SW480 (cell line): ENCODE measurements around the gene EXT2.

ENCODE experiments used
- DNase-seq: peaks from one replicate; pipeline ENCODE4 v3.0.0-alpha.2; 2016; ENCODE audit warnings: low spot score

Gene EXT2

GRCh38 chr11:44085330-44085729 lies 10.1 kb upstream of the EXT2 start:
- no peak for DNase-seq

DNA sequence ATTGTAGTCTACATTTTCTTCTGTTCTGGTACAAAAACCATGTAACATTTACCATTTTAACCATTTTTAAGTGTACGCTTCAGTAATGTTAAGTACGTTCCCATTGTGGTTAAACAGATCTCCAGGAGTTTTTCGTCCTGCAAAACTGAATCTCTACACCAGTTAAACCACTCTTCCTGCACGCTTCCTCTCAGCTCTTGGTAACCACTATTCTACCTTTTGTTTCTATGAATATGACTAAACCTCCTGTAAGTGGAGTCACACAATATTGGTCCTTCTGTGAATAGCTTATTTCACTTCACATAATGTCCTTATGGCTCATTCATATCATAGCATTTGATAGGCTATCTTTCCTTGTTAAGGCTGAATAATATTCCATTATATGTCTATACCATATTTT lies 7.1 kb upstream of the EXT2 start:
- no peak for DNase-seq

DNA sequence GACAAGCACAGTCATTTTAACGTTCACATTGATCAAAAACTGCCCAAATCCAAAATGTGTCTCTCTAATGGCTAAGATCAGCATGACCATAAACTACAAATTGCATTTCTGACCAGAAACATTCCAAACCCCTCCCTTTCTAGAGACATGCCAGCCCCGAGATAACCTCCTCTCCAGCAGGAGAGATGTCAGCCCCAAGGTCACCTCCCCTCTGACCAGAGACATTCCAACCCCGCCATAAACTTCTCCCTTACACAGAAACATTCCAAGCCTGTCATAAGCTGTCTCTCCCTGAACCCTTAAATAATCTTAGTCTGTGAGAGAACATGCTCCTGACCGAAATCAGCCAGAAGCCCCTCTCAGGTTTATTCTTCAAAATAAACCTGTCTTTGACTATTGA lies 6.6 kb upstream of the EXT2 start:
- DNase-seq, result no peak

DNA sequence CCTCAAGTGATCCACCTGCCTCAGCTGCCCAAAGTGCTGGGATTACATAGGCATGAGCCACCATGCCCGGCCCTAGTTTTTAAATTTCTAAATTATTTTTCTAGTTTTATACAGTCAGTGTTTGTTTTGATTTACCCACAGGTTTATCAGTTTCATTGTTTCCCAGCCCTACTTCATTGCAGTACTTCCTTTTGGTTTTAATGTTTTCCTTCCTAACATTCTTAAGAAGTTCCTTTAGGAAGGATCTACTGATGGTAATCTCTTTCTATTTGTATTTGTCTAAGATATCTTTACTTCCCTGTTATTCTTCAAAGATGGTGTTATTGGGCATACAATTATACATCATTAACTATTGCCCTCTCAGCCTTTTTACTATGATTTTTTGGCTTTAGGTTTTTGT lies 4.9 kb upstream of the EXT2 start:
- DNase-seq, result no peak

GRCh38 chr11:44094260-44094868 lies 1.1 kb upstream of the EXT2 start:
- peak; percentile 82 for DNase-seq

- DNase-seq, result peak; percentile 25
These were observed 1.1 kb downstream of the EXT2 start for GRCh38 chr11:44096360-44097185.

DNA sequence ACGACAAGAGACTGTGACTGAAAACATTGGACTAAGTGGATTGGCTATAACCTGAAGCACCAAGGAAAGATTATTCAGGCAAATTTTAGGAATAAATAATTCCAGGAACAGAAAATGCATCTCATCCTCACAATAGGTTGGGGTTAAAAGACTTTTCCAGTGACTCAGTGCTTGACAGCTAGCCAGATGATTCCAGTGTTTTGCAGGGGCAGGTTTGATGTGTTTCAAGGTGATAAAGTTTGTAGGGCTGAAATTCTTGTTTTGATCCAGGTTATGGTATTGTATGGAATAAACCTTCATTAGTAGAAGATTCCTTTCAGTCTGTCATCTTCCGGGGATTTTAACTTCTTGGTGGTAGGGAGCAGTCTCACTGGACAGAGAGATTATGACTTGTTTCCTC lies 2.3 kb downstream of the EXT2 start:
- no peak for DNase-seq

DNA sequence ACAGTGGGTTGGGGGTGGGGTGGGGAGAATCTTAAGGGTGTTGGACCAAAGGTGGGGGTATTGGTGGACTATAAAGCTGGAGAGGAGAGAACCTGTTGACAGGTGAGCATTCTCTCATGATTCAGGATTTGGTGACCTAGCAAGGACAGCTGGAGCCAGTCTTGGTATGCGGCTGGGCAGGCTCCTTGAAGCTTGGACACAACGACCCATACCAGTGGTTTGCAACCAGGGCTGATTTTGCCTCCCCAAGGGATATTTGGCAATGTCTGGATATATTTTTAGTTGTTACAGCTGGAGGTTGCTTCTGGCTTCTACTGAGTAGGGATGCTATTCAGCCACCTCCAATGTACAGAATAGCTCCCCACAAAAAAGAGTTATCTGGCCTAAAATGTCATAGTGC lies 5.6 kb downstream of the EXT2 start:
- DNase-seq, result no peak

DNA sequence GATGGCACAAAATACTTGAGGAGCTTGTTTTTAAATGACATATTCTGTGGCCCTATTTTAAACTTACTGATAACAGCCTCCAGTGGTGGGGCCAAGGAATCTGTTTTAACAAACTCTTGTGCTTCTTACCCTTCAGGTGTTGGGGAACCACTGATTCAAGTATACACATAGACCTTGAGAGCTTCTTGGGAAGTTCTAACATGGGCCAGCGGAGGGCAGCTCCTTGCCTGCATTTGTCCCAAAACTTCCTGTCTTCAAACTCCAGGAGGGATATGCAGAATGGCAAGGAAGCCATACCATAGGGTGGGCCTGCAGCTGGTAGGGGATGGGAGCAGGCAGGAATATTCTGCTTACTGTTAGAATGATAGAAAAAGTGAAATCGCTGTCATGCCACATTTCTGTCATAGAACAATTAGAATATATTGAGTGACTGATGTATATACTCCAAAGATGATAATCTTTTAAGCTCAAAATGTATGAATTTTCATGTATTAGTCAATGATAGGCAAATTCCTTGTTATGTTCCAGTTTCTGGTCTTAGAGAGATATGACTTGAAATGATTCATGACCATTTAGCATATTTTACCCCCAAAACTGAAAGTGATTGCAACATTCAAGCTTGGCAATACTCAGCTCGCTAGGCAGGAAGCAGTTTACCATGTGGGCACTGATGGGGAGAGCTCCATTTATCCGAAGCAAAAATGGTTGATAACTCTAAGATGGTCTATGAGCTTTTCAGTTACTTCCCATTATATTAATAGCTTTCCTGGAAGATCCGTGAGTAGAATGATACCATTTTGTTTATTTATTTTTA lies 9.2 kb downstream of the EXT2 start:
- DNase-seq, result no peak

DNA sequence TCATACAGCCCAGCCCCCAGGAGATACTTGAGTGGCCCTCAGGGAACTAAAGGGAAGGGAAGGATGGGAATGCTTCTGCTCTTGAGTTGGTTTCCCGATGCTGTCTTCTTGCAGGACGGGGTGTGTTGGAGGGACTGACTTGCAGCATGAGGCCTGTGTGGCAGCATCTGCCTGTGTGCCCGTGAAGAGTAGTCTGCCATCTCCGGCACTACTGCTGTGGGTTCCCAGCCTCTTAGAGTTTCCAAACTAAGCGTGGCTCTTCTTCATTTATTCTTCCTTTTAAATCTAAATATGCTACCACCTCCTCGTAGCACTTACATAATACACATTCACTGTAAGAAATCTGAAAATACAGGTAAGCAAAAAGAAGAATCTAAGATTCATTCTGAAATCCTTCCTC lies 12.8 kb downstream of the EXT2 start:
- no peak for DNase-seq

GRCh38 chr11:44110231-44110679 lies 14.8 kb downstream of the EXT2 start:
- DNase-seq, result peak; percentile 36

- DNase-seq, result no peak
These were observed 16.8 kb downstream of the EXT2 start for GRCh38 chr11:44112091-44112821.

GRCh38 chr11:44113018-44113417 lies 17.5 kb downstream of the EXT2 start:
- no peak for DNase-seq

DNA sequence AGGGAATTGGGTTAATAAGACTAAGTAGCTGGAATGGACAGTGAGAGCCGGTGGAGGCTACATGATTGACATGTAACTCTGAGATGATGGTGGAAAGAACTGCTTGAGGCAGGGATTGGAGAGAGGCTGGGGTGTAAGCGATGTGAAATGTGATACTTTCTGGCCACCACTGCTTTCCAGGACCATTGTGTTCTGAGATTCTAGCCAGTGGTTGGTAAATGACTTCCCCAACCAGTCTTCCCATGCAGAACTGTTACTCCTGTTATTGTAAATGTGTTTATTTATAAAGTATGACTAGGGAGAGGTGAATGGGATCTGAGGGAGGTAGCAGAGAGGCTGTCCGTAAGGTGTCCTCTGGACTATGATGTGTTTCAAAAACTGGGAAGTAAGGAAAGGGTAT lies 18.1 kb downstream of the EXT2 start:
- no peak for DNase-seq

DNA sequence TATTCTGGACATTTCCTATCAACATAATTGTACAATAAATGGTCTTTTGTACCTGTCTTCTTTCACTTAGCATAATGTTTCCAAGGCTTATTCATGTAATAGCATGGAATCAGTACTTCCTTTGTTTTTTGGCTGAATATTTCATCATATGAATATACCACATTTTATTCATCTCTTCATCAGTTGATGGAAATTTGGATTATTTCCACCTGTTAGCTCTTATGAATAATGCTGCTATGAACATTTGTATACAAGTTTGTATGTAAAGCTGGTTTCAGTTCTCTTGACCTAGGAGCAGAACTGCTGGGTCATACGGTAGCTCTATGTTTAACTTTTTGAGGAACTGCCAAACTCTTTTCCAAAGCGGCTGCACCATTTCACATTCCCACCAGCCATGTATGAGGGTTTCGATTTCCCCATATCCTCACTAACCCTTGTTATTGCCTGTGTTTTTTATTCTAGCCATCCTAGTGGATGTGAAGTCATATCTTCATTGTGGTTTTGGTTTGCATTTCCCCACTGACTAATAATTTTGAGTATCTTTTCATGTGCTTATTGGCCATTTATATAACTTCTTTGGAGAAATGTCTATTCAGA lies 20.9 kb downstream of the EXT2 start:
- no peak for DNase-seq

GRCh38 chr11:44120169-44120568 lies 24.7 kb downstream of the EXT2 start:
- no peak for DNase-seq

GRCh38 chr11:44125598-44125997 lies 30.1 kb downstream of the EXT2 start:
- no peak for DNase-seq

DNA sequence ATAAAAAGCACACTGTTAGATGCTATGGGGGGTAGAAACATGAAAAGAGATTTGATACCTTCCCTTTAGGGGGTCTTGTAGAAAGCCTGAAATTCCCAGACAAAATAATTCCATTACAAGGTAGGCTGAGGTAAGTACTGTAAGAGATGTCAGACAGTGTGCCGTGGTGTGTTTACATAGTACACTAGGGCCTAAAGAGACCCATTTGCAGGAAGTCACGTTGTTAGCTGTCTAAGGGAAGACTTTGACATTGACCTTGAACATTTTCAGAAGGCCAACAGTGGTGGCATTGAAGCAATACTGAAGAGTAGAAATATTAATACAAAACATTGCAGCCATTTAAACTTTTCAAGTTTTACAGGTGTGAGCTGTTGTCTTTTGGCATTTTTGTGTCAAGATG lies 30.8 kb downstream of the EXT2 start:
- DNase-seq, result no peak

- DNase-seq, result no peak
These were observed 31.7 kb downstream of the EXT2 start for GRCh38 chr11:44127130-44127529.

- DNase-seq, result no peak
These were observed 33.3 kb downstream of the EXT2 start for GRCh38 chr11:44128729-44129128.

DNA sequence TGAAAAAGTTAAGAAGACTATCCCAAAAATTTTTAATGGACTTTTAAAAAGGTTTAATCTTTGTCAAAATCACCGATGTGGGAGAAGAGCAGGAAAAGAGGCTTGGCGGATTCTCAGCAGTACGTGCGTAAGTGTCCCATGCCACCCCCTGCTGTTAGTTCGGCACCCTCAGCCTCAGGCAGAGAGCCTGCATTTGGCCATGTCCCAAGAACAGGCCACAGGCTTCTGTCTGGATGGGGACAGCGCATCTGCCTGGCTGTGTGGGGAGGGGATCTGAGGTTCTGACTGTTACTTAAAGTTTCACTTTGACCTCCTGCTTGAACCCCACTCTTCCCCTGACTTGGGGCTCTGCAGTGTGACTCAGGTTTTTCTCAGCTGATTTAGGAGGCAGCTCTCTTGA lies 35.3 kb downstream of the EXT2 start:
- no peak for DNase-seq
